ENCODE results near the gene RRP9. TPM values are rescaled to one million over a fixed set of nuclear protein-coding genes. Genes with fewer than 3 reads are reported as not detected.

Gene RRP9
- total RNA-seq, 1 donor from 2014 or later, result 32.4 TPM

- ChIA-PET CTCF (no interaction called here), POLR2A (no interaction called here)
- no peak for DNase-seq
- intact Hi-C loops (cut with micrococcal nuclease), result no loop called here
- peaks cover 3% of the 10 kb centered on the region for H3K27me3 Mint-ChIP-seq
- no peak for TF ChIP-seq CTCF (IDR thresholded peaks at IDR 0.05)
- H3K36me3 Mint-ChIP-seq (ENCODE audit: low read depth), result peaks cover 3% of the 10 kb centered on the region
- no peaks in the 10 kb centered on the region for H3K9me3 Mint-ChIP-seq
- H3K4me3 Mint-ChIP-seq, result no peak overlapping the region
- peaks cover 8% of the 10 kb centered on the region for H3K4me1 Mint-ChIP-seq
- no peak for ATAC-seq (ENCODE audit: low read depth)
- no peak overlapping the region for H3K27ac Mint-ChIP-seq
Measured at GRCh38 chr3:51947215-51947900, 5.7 kb upstream of the RRP9 start.

GRCh38 chr3:51946796-51947195 lies 5.1 kb upstream of the RRP9 start:
- ATAC-seq (ENCODE audit: low read depth) (no peak), DNase-seq (no peak)
- Mint-ChIP-seq H3K27ac (no peak overlapping the region), H3K9me3 (no peaks in the 10 kb centered on the region), H3K4me1 (peaks cover 12% of the 10 kb centered on the region), H3K27me3 (no peaks in the 10 kb centered on the region), H3K4me3 (no peak overlapping the region), H3K36me3 (ENCODE audit: low read depth) (peaks cover 3% of the 10 kb centered on the region)
- ChIA-PET CTCF (no interaction called here), POLR2A (no interaction called here)
- intact Hi-C loops (cut with micrococcal nuclease), result no loop called here
- no peak for TF ChIP-seq CTCF (IDR thresholded peaks at IDR 0.05)

GRCh38 chr3:51945926-51946705 lies 4.4 kb upstream of the RRP9 start:
- Mint-ChIP-seq H3K27me3 (no peaks in the 10 kb centered on the region), H3K9me3 (no peaks in the 10 kb centered on the region), H3K36me3 (ENCODE audit: low read depth) (peaks cover 3% of the 10 kb centered on the region), H3K4me1 (peaks cover 16% of the 10 kb centered on the region), H3K27ac (no peak overlapping the region), H3K4me3 (no peak overlapping the region)
- no peak for ATAC-seq (ENCODE audit: low read depth)
- intact Hi-C loops (cut with micrococcal nuclease), result no loop called here
- ChIA-PET CTCF (interaction anchor here (1.1 kb wide), 1 partner anchor 26 kb away, joined by 3 read pairs; no protein-coding TSS in a partner anchor), POLR2A (no interaction called here)
- TF ChIP-seq CTCF (IDR thresholded peaks at IDR 0.05), result no peak
- no peak for DNase-seq

GRCh38 chr3:51945031-51945840 lies 3.5 kb upstream of the RRP9 start:
- DNase-seq, result no peak
- intact Hi-C loops (cut with micrococcal nuclease), result no loop called here
- ChIA-PET POLR2A (no interaction called here), CTCF (interaction anchor here (1.0 to 1.1 kb wide), 2 partner anchors 12 to 27 kb away, joined by 3 read pairs; no protein-coding TSS in a partner anchor)
- no peak for TF ChIP-seq CTCF (IDR thresholded peaks at IDR 0.05)
- H3K36me3 Mint-ChIP-seq (ENCODE audit: low read depth), result peaks cover 6% of the 10 kb centered on the region
- no peak overlapping the region for H3K27ac Mint-ChIP-seq
- H3K4me3 Mint-ChIP-seq, result no peak overlapping the region
- peaks cover 25% of the 10 kb centered on the region for H3K4me1 Mint-ChIP-seq
- H3K27me3 Mint-ChIP-seq, result no peaks in the 10 kb centered on the region
- H3K9me3 Mint-ChIP-seq, result no peaks in the 10 kb centered on the region
- no peak for ATAC-seq (ENCODE audit: low read depth)
